Fibroblast of the conjunctiva (primary cell): ENCODE data around the gene TNS3.

Source experiments
- DNase-seq: peaks from one replicate; pipeline ENCODE4 v3.0.0-alpha.2; 2010; ENCODE audit warnings: low read depth

Gene TNS3

GRCh38 chr7:47428052-47428767 lies 153.7 kb downstream of the TNS3 start:
- DNase-seq: no peak

GRCh38 chr7:47427051-47427643 lies 154.8 kb downstream of the TNS3 start:
- no peak for DNase-seq

- DNase-seq: no peak
Measured at GRCh38 chr7:47424523-47424922, 157.4 kb downstream of the TNS3 start.

- no peak for DNase-seq
Measured at GRCh38 chr7:47423196-47423595, 158.7 kb downstream of the TNS3 start.

- DNase-seq: no peak
Measured at GRCh38 chr7:47422611-47423010, 159.3 kb downstream of the TNS3 start.

GRCh38 chr7:47421456-47421855 lies 160.5 kb downstream of the TNS3 start:
- DNase-seq: no peak

GRCh38 chr7:47420122-47420780 lies 161.7 kb downstream of the TNS3 start:
- no peak for DNase-seq

- no peak for DNase-seq
Measured at GRCh38 chr7:47419471-47419870, 162.4 kb downstream of the TNS3 start.

GRCh38 chr7:47418601-47419309 lies 163.2 kb downstream of the TNS3 start:
- no peak for DNase-seq

GRCh38 chr7:47416492-47417480 lies 165.1 kb downstream of the TNS3 start:
- no peak for DNase-seq

GRCh38 chr7:47415318-47416212 lies 166.3 kb downstream of the TNS3 start:
- no peak for DNase-seq

- no peak for DNase-seq
Measured at GRCh38 chr7:47414342-47415317, 167.3 kb downstream of the TNS3 start.

- DNase-seq: no peak
Measured at GRCh38 chr7:47413526-47414341, 168.2 kb downstream of the TNS3 start.

- DNase-seq: no peak
Measured at GRCh38 chr7:47411901-47412300, 170.0 kb downstream of the TNS3 start.

GRCh38 chr7:47411281-47411869 lies 170.5 kb downstream of the TNS3 start:
- no peak for DNase-seq

GRCh38 chr7:47408675-47409074 lies 173.2 kb downstream of the TNS3 start:
- DNase-seq: no peak

GRCh38 chr7:47407821-47408674 lies 173.9 kb downstream of the TNS3 start:
- DNase-seq: no peak
